ENCODE results near the gene MX1.

DNA sequence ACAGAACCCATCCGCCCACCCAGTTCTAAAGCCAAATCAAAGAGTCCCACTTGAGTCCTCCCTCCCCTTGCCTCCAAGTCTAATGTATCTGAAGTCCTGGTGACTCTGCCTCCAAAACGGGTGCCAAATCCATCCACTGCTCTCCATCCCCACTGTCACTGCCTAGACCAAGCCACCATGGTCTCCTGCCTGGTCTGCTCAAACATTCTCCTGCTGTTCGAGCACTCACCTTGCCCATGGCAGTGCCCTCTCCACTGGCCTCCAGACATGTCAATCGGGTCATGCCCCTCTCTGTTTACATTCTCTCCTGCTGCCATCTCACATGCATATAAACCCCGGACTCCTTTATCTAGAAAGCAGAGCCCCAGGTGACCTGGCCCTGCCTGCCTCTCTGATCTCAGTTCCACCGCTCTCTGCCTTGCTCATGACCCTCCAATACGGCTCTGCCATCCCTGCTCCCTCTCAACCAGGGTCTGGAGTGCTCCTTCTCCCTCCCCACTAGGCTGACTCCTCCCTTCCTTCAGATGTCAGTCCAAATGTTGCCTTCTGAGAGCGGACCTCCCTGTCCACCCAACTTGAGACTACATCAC lies 32.1 kb upstream of the MX1 start:
- no peak for TF ChIP-seq CTCF (IDR thresholded peaks at IDR 0.05)
- no peak for TF ChIP-seq POLR2A (IDR thresholded peaks at IDR 0.05)
